ENCODE data around the gene INSRR.
A peak's percentile ranks its signal among the peaks of the same experiment; 100 is the strongest.

The INSRR gene

GRCh38 chr1:156894001-156894400, 35.1 kb upstream of the INSRR start:
- no peak for DNase-seq (ENCODE audit: low read depth in 2 of 2)

- DNase-seq (ENCODE audit: low read depth in 2 of 2) = no peak
Measured at GRCh38 chr1:156893048-156893953, 34.4 kb upstream of the INSRR start, which contains the start of gene PEAR1. PEAR1 (plus strand) TSS chr1:156893718; CDS start chr1:156903927, 10,209 bp downstream.

- peak; percentile 71 to 78 for DNase-seq (ENCODE audit: low read depth in 2 of 2)
Measured at GRCh38 chr1:156892190-156893047, 33.5 kb upstream of the INSRR start.

- DNase-seq (ENCODE audit: low read depth in 2 of 2) = peak; percentile 22 to 28
Measured at GRCh38 chr1:156889802-156890580, 31.1 kb upstream of the INSRR start.

- DNase-seq (ENCODE audit: low read depth in 2 of 2) = no peak
Measured at GRCh38 chr1:156887734-156888133, 28.8 kb upstream of the INSRR start.

GRCh38 chr1:156887317-156887716, 28.4 kb upstream of the INSRR start:
- DNase-seq (ENCODE audit: low read depth in 2 of 2) = no peak

GRCh38 chr1:156886583-156887281, 27.8 kb upstream of the INSRR start:
- DNase-seq (ENCODE audit: low read depth in 2 of 2) = no peak

- no peak for DNase-seq (ENCODE audit: low read depth in 2 of 2)
Measured at GRCh38 chr1:156885880-156886355, 27.0 kb upstream of the INSRR start.

GRCh38 chr1:156885314-156885713, 26.4 kb upstream of the INSRR start:
- DNase-seq (ENCODE audit: low read depth in 2 of 2) = no peak

- DNase-seq (ENCODE audit: low read depth in 2 of 2) = no peak
Measured at GRCh38 chr1:156884560-156885184, 25.8 kb upstream of the INSRR start.

- no peak for DNase-seq (ENCODE audit: low read depth in 2 of 2)
Measured at GRCh38 chr1:156883919-156884318, 25.0 kb upstream of the INSRR start.

GRCh38 chr1:156882543-156882942, 23.6 kb upstream of the INSRR start:
- no peak for DNase-seq (ENCODE audit: low read depth in 2 of 2)

- no peak for DNase-seq (ENCODE audit: low read depth in 2 of 2)
Measured at GRCh38 chr1:156881663-156882062, 22.7 kb upstream of the INSRR start.

- no peak for DNase-seq (ENCODE audit: low read depth in 2 of 2)
Measured at GRCh38 chr1:156881101-156881500, 22.2 kb upstream of the INSRR start.

- DNase-seq (ENCODE audit: low read depth in 2 of 2) = no peak
Measured at GRCh38 chr1:156880473-156880872, 21.6 kb upstream of the INSRR start.

- no peak for DNase-seq (ENCODE audit: low read depth in 2 of 2)
Measured at GRCh38 chr1:156879876-156880275, 21.0 kb upstream of the INSRR start.

- DNase-seq (ENCODE audit: low read depth in 2 of 2) = no peak
Measured at GRCh38 chr1:156877433-156878170, 18.7 kb upstream of the INSRR start.

GRCh38 chr1:156876281-156876680, 17.4 kb upstream of the INSRR start:
- no peak for DNase-seq (ENCODE audit: low read depth in 2 of 2)

- no peak for DNase-seq (ENCODE audit: low read depth in 2 of 2)
Measured at GRCh38 chr1:156875341-156875615, 16.4 kb upstream of the INSRR start.
